Activated T-helper 1 cell treated with anti-CD3 and anti-CD28 coated beads, Interleukin-2, amount 50 U/mL, for 16 hours (primary cell): Measurements from ENCODE around the gene PHLDA2.
"Not testable (repeated sequence)": the region's sequence is repeated elsewhere in the genome, so short reads cannot be mapped to it uniquely, and the experiment has no call there.

ENCODE experiments used
- DNase-seq, 2 donors: peaks; one replicate each; pipeline ENCODE4 v3.0.0-alpha.2; 2020; ENCODE audit warnings: low read depth in 1 of 2, low spot score in 1 of 2

PHLDA2 gene

GRCh38 chr11:2915473-2915872 lies 13.7 kb downstream of the PHLDA2 start:
- DNase-seq: no peak

DNA sequence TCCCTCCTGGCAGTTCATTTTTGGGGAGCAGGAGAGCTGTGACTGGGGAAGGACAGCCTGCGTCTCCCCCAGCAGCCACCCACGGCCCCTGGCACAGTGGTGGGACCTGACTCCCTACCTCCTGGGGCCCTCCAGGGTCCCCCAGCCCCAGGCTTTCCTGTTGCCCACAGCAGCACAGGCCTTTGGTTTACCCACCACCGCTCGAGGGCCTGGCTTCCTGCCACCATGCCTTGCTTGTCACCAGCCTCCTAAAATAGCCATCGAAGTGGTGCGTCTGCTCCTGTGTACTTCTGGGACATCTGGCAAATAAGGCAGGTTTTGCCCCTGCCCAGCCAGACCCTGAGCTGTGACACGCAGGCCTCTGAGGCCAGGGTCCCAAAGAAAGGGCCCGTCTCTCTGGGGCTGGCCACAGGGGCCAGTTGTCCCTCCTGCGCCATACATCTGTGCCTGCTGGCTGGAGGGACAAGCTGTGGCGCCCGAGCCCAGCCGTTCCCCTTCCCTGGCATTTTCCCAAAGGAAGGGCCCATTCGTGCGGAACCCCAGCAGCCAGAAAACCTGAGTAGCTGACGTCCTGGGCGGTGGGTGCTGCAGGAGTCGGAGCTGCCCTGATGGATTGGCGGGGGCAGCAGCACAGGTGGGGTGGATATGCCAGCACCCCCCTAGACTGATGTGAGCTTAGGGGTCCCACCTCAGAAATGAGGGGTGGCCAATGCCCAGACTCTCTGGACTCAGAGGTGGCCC lies 14.6 kb downstream of the PHLDA2 start:
- DNase-seq: no peak

- DNase-seq: no peak
Observed at GRCh38 chr11:2913776-2914175, 15.4 kb downstream of the PHLDA2 start.

- no peak for DNase-seq
Observed at GRCh38 chr11:2913019-2913431, 16.2 kb downstream of the PHLDA2 start.

DNA sequence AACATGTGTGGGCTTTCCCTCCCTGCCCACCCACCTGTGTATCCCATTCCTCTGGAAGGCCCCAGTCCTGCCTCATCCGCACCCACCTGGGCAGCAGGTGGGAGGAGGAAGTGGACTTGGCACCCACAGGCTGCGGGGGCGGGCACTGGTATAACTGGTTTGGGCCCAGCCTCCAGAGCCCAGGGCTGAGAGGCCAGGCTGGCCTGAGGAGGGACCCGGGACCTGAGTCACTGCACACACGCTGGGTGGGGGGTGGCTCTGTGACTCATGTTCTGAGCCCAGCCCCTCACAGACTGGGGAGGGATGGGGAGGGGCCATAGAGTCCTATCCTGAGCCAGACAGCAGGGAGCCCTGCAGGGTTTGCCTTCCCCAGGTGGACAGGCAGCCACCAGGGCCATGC lies 16.7 kb downstream of the PHLDA2 start:
- no peak for DNase-seq

- DNase-seq: no peak
Observed at GRCh38 chr11:2911785-2912391, 17.3 kb downstream of the PHLDA2 start.

GRCh38 chr11:2911088-2911784 lies 18.0 kb downstream of the PHLDA2 start:
- no peak for DNase-seq

DNA sequence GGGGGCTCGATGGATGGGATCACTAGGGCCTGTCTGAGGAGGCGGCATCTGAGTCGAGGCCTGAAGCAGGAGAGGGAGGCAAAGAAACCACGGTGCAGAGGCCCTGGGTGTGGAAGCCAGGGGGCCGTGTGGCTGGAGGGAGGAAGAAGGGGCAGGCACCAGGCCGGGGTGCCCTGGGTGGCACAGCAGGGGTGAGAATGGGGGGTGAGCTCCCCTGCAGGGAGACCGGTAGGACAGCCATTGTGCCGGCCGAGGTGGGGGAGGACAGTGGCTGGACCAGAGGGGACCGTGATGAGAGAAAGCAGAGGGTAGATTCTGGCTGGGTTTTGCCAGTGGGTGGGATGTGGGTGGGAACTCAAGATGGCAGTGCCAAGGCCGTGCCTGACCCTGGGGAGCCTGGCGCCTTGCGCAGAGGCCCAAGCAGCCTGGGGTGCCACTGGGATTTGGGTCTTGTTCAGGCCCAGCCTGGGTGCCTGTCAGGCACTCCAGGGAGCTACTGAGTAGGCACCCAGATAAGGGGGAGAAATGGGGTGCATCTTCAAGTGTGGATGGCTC lies 18.7 kb downstream of the PHLDA2 start:
- DNase-seq: no peak

DNA sequence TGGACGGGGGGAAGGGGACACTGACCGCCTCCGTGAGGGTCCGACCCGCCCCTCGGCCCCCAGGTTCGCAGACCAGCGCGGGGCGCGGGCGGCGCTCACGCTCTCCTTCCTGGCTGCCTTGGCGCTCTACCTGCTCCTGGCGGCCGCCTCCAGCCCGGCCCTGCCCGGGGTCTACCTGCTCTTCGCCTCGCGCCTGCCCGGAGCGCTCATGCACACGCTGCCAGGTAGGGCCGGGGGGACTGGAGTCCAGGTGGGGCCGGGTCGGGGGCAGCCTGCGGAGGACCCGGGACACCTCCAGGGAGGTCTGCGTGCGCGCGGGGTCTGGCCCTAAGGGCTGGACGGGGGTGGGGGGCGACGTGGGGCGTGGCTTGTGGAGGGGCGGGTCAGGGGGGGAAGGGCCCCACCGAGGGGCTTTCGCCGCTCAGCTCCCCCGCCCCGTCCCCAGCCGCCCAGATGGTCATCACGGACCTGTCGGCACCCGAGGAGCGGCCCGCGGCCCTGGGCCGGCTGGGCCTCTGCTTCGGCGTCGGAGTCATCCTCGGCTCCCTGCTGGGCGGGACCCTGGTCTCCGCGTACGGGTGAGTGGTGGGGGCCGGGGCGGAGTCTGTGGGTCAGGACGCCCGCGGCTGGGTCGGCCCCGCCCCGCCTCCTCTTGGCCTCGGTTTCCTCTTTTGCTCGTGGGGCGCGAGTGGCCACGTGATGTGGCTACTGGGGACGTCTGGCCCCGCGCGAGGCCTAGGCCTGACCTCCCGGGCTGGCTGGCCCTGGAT lies 19.9 kb downstream of the PHLDA2 start:
- DNase-seq: no peak

DNA sequence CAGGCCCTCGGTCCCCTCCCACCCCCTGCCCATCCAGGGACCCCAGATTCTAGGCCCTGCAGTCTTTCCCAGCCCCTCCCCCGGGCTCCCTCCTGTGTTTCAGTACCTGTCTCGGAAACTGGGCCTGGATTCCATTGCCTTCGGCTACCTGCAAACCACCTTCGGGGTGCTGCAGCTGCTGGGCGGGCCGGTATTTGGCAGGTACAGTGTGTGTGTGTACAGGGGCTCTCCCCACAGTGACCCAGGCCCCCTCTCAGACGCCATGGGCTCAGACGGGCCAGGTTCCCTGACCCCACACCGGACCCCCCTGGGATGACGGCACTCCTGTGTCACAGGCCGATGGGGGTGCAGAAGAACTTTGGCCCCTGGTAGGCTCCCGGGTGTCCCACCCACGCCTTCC lies 21.1 kb downstream of the PHLDA2 start:
- no peak for DNase-seq

DNA sequence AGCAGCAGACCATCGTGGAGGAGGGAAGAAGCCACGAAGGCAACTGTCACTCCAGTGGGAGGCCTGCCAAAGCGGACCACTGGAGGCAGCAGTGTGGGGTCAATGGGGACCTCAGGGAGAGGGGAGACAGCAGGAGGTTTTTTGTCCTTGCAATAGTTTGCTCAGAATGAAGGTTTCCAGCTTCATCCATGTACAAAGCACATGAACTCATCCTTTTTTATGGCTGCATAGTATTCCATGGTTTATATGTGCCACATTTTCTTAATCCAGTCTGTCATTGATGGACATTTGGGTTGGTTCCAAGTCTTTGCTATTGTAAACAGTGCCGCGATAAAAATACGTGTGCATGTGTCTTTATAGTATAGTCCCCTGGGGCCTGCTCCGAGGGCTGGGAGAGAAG lies 23.9 kb downstream of the PHLDA2 start:
- DNase-seq: not testable (repeated sequence)

DNA sequence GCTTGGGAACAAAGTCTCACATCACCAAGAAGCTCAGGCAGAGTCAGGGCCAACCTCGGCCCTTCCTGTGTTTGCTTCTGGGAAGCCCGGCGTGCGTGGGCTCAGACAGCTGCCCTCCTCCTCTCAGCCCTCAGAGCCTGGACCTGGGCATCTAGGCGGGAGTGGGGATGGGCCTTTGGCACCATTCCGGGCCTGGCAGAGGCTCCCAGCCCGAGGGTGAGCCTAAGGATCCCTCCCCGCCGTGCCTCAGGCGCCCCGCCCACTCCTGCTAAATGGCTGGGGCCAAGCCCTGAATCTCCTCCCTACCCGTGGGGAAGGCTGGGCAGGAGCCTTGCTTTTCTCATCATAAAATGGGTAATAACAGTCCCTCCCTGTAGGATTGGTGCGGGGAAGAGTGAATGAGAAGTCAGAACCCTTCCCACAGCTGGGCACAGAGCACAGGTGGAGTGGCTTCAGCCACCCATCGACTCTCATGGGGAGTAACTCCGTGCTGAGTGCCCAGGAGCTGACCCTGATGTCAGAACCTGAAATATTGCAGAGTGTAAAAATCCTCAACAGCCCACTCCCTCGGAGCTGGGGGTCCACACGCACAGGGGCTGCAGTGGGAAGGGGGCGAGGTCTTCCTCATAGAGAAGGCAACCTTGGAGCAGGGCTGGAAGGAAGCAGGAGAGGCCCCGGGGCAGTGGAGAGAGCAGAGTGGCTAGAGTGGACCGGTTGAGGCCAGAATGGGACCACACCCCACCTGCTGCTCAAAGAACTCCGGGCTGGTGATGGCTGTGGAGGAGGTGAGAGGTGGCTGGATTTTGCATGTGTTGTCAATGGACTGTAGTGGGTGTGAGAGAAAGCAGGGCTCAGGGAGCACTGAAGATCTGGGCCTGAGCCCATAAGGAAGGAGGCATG lies 24.8 kb downstream of the PHLDA2 start:
- no peak for DNase-seq

GRCh38 chr11:2903672-2904011 lies 25.6 kb downstream of the PHLDA2 start:
- DNase-seq: no peak

GRCh38 chr11:2902784-2903671 lies 26.2 kb downstream of the PHLDA2 start:
- DNase-seq: no peak

DNA sequence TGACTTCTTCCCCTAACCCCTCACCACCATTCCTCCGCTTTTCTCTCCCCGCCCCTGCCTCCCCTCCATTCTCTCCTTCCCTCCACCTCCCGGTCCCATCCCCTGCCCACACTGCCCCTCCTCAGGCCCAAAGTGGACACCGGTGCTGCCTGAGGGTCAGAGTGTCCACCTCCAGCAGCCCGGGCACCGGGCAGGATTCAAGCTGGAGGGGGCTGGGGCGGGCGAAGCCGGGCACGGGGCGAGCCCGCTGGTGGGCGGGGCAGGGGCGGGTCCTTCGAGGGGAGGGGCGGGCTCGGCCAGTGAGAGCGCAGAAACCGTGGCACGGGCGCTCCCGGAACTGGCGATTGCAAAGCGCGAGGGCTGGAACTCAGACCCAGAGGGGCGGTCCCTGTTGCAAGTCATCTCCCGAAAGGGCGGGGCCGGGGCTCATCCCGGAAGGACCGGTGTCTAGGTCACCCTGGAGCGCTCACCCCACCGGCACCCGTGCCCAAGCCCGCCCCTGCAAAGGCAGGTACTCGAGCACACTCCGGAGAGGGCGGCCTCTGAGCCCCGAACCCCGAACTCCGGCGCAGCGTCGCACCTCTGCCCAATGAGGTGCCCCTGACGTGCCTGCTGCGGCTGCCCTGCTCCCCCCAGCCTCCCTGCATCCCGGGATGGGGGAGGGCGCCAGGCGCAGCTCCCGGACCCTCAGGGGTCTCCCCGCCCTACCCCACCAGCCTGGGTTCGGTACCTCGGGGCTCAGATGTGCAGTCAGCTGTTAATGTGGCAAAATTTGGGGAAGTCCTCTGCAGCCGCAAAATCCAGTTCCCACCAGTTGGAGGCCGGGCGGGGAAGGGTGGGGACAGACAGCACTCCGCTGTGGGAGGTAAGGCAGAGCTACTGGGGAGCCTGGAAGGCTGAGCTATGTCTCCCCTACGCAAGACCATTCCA lies 27.1 kb downstream of the PHLDA2 start:
- peak; percentile 76 to 87 for DNase-seq

GRCh38 chr11:2901196-2901796 lies 27.9 kb downstream of the PHLDA2 start:
- no peak for DNase-seq

GRCh38 chr11:2899080-2899783 lies 30.0 kb downstream of the PHLDA2 start:
- no peak for DNase-seq
